Fibroblast of peridontal ligament (primary cell): Measurements from ENCODE around the gene CDK5RAP2.
"Not testable (repeated sequence)": the region's sequence is repeated elsewhere in the genome, so short reads cannot be mapped to it uniquely, and the experiment has no call there.

ENCODE experiments used
- DNase-seq: peaks from one replicate; pipeline ENCODE4 v3.0.0-alpha.2; 2010; ENCODE audit errors: extremely low read depth

Gene CDK5RAP2

DNA sequence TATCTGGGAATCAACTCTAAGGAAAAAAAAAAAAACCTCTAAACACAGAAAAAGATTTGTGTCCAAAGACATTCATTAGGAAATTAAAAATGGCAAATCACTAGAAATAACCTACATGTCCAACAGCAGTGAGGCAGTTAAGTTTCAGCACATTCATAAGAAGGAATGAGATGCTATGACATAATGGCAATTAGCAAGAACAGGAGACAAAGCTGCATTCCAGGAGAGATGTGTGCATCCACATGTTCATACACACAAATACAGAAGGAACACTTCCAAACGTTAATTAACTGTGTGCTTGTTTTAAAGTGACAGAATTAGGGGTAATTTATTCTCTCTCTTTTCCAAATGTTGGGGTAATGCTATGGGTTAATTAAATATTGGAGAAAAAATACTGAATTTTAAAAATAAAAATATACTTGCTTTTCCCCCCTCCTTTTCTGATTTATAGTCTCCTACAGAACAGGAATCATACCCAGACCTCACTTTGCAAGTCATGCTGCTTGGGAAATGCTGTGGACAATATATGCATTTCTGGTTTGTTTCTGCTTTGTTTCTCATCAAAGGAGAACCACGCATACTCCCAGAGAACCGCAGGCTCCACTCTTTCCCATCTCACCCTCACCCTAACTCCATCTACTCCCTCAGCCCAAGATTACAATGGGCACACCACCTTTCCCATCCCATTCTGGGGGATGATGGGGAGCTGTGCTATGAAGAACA, 114.1 kb downstream of the CDK5RAP2 start:
- DNase-seq, result no peak

DNA sequence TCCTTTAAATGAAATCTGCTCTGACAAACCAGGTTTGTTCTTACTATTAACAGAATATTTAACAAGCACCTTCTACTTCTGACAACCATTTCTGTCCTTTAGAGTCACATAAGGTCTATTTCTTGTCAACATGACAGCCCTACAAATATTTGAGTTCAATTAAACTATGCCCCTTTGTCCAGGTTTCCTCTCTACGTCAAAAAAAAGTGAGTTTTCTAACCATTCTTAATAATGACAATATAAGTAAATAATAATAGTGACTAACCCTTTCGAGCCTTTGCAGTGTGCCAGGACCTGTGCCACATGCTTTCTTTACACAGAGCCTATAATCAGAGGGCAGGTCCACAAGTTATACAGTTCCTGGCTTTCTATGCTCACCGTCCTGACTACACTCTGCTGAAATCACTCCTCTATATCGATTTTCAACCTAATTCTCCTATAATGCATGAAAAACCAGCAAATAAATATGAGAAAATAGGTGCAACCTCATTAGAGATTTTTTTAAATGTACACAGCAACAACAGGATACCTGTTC, 115.0 kb downstream of the CDK5RAP2 start:
- no peak for DNase-seq

DNA sequence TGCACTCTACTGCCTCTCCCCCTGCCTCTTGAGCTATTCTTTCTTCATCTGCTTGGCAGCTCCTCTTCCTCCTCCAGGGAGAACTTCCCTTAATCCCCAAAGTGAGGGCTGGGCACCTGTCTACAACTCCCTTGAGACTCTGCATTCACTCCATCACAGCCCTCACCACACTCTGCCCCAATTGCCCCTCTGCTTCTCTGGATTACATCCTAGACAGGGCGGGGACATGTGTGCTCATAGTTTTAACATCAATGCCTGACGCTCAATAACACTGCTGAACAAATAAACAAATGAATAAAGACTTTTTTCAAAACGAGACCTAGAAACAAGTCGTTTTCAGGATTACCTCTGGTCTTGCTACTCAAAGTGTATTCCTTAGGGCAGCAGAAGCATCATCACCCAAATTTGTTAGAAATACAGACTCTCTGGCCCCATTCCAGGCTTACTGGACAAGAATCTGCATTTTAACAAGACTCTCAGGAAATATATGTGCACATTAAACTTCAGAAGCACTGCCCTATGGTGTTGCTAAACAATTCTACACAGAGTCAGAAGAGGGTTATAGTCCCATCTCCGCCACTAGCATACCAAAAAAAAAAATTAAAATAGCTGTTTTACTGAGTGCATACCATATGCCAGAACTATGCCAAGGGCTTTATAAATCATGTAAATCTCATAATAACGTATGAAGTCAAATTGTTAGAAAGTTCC, 115.6 kb downstream of the CDK5RAP2 start:
- no peak for DNase-seq

DNA sequence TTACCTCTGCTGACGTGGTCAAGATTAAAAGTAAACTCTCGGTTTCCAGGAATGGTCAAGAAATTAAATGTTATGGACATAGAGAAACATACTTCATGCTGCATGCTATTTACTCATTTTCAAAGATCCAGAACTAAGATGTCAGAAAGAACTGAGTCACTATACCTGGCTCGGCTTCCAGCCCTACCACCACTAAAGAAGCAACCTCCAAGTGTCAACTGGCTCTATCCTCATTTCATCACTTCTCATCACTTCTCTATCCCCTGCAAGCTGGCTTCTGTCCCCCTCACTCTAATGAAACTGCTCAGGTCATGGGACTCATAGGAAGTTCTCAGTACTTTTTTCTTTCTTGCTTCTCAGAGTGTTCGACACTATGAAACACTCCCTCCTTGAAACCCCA, 116.2 kb downstream of the CDK5RAP2 start:
- DNase-seq, result no peak

DNA sequence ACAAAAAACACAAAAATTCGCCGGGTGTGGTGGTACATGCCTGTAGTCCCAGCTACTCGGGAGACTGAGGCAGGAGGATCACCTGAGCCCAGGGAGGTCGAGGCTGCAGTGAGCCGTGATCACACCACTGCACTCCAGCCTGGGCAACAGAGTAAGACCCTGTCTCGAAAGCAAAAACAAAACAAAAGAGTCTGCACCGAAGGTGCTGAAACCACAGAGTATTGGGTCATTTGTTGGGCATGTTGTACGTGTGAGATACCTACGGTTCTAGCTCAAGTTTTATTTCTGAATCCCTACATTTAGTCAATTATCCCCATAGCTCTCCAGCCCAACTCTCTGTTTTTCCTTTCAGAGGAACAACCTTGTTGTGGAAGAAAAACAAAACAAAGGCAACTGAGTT, 118.3 kb downstream of the CDK5RAP2 start:
- not testable (repeated sequence) for DNase-seq

DNA sequence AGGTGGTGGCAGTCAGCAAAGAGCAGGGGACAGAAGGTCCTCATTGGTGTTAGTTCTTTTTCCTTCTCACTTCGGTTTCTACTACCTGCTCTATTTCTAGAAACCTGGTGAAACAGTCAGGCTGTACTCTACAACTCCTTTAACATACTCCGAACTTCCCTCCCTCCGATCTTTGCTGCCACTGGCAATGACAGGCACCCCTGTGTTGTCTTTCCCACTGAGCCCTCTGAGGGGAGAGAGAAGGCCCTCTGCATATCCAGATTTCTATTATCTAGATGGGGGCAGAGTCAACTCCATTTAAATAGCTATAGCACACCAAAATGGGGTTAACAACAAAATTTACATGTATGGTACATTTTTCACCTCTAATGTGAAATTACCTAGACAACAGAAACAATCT, 123.7 kb downstream of the CDK5RAP2 start:
- DNase-seq, result no peak

DNA sequence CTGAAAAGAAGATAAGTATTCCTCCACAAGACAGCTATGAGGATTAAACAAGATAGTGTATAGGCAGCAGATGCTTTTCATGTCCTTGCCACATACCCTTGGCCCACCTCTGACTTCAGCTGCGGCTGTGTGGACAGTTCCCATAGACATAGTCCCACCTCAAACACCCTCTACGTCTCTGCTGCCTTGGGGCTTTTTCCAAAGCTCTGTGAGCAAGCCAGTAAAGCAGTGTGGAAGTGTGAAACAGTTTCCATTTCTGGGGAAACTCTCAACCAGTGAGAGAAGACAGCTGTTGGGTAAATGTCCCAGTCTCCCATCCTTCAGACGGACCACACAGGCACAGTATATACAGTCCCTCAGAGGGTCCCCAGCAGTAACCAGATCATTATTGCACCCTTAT, 125.5 kb downstream of the CDK5RAP2 start:
- no peak for DNase-seq

DNA sequence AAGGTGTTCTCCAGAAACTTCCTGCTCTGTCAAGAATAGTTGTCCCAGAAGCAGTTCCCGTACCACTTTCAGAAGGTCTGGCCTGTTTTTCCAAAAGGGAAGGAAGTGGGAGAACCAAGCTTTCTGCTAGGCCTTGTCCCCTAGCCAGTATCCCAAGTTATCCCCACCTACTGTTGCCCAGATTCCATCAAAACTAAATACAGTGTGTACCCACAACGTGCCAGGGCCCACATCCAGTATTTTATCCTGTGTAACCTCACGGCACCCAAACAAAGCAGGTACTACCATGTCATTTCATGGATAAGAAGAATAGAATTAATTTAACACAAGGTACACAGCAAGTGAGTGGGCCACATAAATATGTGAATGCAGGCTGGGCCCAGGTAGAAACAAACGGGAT, 126.2 kb downstream of the CDK5RAP2 start:
- no peak for DNase-seq

DNA sequence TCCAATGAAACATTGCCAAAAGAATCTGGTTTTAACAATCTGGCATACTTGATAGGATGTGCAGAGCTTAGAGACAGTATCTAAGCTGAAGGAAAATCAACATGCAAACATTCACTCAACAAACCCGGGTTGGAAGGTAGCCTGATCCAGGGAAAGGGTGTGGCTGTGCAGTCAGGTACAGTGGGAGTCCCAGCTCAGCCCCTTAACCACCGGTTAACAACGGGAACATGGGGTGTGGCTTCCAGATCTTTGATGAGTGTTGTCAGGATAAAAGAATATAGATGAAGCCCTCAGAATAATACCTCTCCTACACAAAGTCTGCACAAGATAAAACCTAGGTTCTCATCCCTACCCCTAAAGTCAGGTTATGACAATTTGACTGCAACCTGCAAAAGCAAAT, 127.3 kb downstream of the CDK5RAP2 start:
- DNase-seq, result no peak

DNA sequence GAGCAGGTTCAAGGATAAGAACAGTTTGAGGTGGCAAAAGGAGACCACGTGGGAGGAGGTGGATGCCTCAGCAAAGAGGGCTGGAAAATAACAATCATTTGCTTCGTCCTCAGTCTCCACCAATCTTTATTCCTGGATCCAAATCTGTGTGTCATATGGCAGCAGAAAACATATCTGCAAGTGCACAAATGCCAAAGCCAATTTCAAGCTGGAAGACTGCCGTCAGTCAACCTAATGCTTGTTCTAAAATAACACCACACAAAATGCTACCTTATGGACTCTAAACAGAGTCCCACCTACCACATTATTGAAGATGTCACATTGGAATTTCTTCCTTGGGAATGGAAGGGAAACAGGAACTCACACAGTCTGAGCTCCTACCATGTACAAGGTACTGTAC, 129.1 kb downstream of the CDK5RAP2 start:
- DNase-seq, result no peak

DNA sequence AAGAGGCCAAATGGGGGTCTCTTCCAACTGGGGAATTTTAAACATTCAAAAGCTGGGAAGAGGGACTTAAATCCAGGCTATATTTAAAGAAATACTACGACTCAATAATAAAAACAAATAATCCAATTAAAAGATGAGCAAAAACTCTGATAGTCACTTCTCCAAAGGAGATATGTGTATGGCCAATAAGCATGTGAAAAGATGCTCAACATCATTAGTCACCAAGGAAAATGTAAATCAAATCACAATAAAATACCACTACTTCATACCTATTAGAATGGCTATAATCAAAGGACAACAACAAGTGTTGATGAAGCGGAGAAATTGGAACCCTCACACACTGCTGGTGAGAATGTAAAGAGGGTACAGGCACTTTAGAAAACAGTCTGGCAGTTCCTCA, 130.4 kb downstream of the CDK5RAP2 start:
- DNase-seq, result no peak

DNA sequence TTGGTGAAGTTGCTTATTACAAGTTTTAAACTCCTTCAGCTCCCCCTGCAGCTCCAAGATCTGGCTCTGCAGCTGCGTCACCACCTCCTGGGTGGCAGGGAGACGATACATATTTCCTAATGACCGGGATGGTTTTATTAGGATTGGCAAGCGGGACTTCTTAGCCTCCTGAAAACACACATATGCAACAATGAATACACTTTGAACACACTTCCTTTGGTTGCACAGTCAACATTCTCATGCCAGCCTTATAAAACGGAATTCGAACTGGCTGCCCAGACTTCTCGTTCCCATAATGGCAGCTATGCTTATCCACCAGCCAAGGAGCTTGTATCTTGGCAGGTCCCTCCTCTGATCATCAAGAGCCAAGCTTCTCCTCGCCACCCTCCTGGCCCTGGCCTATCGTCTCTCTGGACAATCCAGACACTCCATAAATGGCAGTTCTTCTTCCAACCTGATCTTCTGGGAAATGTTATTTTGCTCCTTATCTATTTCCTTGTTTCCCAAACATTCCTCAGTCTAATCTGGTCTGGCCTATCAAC, 131.9 kb downstream of the CDK5RAP2 start:
- DNase-seq, result no peak

DNA sequence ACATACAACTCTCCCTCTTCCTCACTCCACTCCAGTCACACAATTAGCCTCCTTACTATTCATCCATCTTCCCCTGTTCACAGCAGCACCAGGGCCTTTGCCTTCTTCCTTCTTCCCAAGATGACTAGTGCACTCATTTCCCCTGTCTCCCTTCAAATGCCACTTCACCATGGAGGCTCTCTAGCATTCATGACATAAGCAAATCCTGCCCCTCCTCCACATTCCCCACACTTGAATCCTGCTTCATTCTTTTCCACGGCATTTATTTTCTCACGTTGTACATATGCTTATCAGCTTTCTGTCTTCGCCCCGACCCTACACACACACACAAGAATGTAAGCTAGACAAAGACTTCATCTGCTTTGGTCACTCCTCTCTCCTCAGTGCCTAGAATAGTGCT, 133.3 kb downstream of the CDK5RAP2 start:
- no peak for DNase-seq

DNA sequence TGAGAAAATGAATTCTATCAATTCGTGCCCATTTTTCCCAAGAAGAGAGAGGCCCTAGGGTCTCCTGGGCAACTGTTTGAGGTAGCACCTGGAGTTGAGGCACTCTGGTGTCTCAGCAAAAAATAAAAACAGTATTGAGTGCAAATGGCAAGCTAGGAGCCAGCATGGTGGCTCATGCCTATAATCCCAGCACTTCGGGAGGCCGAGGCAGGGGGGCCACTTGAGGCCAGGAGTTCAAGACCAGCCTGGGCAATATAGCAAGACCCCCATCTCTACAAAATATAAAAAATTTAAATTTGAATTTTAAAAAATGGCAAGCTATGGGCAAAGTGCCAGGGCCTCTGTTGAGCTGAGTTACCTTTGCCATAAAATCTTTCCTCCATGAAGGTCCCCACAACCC, 136.0 kb downstream of the CDK5RAP2 start:
- DNase-seq, result no peak

DNA sequence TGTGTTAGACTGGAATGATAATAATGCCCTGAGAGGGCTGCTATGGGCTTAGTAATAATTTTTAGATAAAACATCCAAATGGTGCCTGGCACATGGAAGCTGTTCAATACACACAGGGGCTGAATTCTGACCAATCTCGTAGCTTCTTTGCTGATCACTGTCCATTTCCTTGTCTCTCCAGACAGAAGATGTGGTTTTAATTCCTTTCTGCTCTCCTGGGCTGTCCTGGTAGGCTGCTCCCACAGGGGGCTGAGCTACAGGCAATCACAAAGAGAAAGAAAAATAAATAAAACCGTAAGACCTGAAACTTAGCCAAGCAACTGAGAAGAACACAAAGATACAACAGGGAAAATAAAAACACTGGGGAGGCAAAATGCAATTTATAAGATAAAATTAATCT, 136.5 kb downstream of the CDK5RAP2 start:
- DNase-seq, result peak; percentile 90

DNA sequence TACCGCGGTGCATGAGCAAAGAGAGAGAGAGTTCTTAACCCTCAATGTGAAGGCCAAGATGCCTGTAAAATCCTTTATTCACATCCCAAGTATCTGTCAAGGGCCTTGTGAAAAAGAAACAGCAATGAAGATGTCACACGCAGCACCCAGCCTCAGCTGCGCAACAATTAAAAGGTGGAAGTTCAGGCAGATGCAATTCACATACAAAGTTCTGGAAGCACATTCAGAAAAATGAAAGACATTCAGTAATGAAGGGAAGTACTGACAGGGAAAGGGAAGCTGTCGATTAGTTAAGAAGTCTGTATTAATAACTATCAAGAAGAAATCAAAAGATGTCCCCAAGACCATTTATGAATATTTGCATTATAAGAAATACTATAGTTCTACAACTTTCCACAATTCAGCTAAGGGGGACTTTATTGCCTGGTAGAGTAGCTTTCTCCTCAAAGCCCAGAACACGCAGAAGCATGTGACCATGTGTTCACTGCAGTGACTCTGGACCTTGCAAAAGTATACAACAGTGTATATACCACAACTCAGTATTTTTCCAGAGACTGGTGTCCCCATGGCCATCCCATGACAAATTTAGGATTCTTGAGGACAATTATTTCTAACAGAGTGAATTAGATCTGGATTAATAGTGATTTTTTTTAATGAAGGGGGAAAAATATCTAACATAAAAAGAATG, 137.5 kb downstream of the CDK5RAP2 start:
- DNase-seq, result no peak

DNA sequence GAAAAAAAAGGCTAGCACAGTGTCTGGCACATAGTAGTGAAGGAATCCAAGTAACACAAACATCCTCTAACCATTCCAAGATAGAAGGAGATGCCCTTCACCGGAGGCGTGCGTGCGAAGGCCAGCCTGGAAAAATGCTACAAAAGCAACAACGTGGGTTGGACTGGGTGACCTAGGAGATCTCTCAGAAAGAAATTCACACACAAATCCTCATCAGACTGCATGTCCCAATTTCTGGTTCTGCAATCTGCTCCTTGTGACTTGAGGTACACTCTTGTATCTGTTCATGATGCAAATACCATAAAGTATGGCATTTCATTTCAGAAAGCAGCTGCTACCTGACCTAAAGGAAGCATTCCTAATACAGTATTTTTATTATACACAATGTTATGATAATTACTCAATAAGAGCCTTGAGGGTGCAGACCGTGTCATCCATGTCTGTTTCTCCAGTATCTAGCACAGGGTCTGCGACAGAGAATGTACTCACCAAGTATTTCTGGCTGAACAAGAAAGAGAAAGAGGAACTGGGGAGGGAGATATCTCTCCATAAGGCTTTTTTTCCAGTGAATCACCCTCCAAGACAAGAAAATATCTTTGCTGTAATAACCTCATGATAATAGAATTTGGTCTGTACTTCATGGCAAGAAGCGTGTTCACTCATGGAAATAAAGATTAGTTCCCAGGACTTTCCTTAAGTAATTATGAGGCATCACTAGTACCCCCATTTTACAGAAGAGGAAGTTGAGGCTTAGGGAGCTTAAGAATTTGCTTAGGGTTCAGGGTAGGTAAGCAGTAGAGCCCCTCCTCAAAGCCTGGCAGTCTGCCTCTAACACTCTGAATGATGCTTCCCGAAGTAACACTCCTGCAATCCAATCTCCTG, 138.3 kb downstream of the CDK5RAP2 start:
- peak; percentile 70 for DNase-seq

DNA sequence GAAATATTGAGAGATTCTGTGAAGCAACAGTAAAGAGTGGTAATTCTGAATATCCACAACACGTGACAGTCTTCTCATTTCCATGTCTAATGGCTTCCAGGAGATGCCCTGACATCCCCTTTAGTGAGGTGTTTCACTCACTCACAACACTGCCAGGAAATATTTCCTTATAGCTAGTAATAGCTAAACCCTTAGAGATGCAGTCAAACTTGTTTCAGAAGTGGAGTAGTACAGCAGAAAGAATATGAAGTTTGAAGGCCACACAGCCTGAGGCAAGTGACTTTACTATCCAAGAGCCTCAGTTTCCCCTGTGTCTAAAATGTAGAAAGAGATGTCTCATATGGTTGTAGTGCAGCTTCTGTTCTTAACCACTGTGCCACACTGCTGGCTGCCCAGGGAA, 139.2 kb downstream of the CDK5RAP2 start:
- no peak for DNase-seq

DNA sequence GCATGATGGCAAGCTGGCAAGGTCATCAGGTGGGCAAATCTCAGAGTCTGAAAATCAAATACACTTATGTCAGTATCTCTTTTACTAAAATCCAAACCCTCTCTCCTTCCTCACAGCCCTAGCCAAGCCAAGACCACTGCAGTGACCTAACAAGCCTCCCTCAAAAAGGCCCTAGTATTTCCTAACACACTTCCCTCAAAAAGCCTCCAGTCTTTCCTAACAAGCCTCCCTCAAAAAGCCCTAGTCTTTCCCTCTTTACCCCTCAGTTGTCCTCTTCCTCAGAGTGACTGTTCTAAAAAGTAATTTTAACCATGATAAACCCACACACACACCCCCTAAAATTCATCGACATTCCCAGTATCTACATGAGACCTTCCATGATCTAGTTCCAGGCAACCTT, 140.0 kb downstream of the CDK5RAP2 start:
- no peak for DNase-seq

DNA sequence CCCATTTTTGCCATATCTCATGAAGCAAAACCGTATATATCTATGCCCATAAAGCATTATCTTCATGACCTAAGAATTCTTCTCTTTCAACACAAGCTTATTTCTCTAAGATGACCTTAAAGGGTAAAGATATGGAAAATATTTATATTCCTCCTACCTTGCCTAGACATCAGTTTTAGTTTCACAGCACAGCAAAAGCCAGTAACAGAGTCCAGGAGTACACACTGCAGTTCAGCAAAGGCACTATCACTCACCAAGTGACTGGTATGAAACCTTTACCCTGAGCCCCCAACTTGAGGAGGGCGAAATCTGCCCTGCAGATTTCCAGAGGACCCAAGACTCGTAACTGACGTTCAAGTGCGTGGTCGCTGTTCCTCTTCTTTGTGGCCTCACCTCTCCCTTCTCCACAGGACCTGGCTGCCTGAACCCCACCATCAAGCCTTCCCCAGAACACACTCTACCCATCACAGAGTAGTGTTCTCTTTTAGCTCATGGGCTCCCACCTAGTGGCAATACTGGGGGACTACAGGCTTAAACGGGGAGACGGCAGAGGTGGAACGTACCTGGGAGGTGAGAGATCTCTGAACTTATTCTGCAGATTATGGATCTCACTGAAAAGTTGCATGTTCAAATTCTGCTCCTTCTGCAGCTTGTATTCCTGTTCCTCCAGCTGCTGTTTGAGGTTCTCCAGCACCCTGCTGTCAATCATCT, 141.0 kb downstream of the CDK5RAP2 start:
- DNase-seq, result peak; percentile 19

DNA sequence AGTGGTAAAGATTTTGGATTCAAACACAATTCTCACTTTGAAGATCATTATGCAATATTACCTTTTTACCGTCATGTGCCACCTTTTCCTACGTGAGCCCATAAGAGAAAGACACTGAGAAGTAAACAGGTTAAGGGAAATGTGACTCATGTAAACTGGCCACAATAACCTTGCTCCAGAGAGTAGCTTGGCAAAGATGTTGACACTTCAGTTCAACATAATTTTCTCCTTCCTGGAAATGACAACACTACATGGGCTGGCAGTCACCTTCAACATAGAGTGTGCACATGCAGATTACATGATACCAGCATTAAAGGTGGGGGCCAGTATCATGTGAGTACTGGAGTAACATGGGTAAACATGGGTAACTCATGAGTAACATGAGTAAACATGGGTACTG, 141.9 kb downstream of the CDK5RAP2 start:
- DNase-seq, result no peak
